GM18498 (cell line): ENCODE results near the gene MAPK4.

Experiments
- ATAC-seq: cut with Tn5 transposase; IDR thresholded peaks from one replicate; pipeline ENCODE4 v1.9.1; 2021; ENCODE audit warnings: mild to moderate bottlenecking, moderate library complexity; ENCODE audit not compliant: unreplicated experiment

Gene MAPK4

GRCh38 chr18:50622865-50623393, 63.0 kb downstream of the MAPK4 start:
- ATAC-seq = no peak

GRCh38 chr18:50623694-50624352, 63.9 kb downstream of the MAPK4 start:
- ATAC-seq = no peak

- ATAC-seq = no peak
These were observed 65.1 kb downstream of the MAPK4 start for GRCh38 chr18:50624981-50625380.

GRCh38 chr18:50626317-50626716, 66.4 kb downstream of the MAPK4 start:
- ATAC-seq = no peak

- no peak for ATAC-seq
These were observed 68.0 kb downstream of the MAPK4 start for GRCh38 chr18:50627594-50628532.

- ATAC-seq = no peak
These were observed 68.6 kb downstream of the MAPK4 start for GRCh38 chr18:50628533-50628905.

GRCh38 chr18:50629148-50629631, 69.3 kb downstream of the MAPK4 start:
- no peak for ATAC-seq

GRCh38 chr18:50630895-50631294, 71.0 kb downstream of the MAPK4 start:
- no peak for ATAC-seq

- ATAC-seq = no peak
These were observed 73.1 kb downstream of the MAPK4 start for GRCh38 chr18:50632895-50633515.

- ATAC-seq = no peak
These were observed 74.1 kb downstream of the MAPK4 start for GRCh38 chr18:50633992-50634391.

- ATAC-seq = no peak
These were observed 76.6 kb downstream of the MAPK4 start for GRCh38 chr18:50636366-50637057.

GRCh38 chr18:50638016-50638883, 78.4 kb downstream of the MAPK4 start:
- no peak for ATAC-seq

GRCh38 chr18:50638884-50639420, 79.1 kb downstream of the MAPK4 start:
- ATAC-seq = no peak

GRCh38 chr18:50639711-50640110, 79.8 kb downstream of the MAPK4 start:
- ATAC-seq = no peak

- ATAC-seq = no peak
These were observed 82.6 kb downstream of the MAPK4 start for GRCh38 chr18:50642439-50642838.

- ATAC-seq = no peak
These were observed 84.3 kb downstream of the MAPK4 start for GRCh38 chr18:50644146-50644545.

- no peak for ATAC-seq
These were observed 84.9 kb downstream of the MAPK4 start for GRCh38 chr18:50644807-50645206.

GRCh38 chr18:50647237-50647636, 87.3 kb downstream of the MAPK4 start:
- ATAC-seq = no peak

- ATAC-seq = no peak
These were observed 87.9 kb downstream of the MAPK4 start for GRCh38 chr18:50647792-50648191.

- no peak for ATAC-seq
These were observed 89.9 kb downstream of the MAPK4 start for GRCh38 chr18:50649821-50650220.
